D721Med (cell line): ENCODE data around the gene POLDIP2.
"Not testable (repeated sequence)": the region's sequence is repeated elsewhere in the genome, so short reads cannot be mapped to it uniquely, and the experiment has no call there.

Experiments
- DNase-seq: peaks from one replicate; pipeline ENCODE4 v3.0.0; 2011; ENCODE audit warnings: low spot score; ENCODE audit not compliant: insufficient read length
- FAIRE-seq: peaks from 2 replicates; lab custom pipeline; 2011; peaks lifted over from hg19 to GRCh38; lab: Jason Lieb, UNC
- CTCF ChIP-seq: IDR thresholded peaks from 2 replicates; pipeline ENCODE4 v1.5.1; 2012; ENCODE audit warnings: mild to moderate bottlenecking, control low read depth; ENCODE audit not compliant: insufficient read depth; ENCODE audit errors: missing control alignments

Gene POLDIP2

GRCh38 chr17:28342313-28342712 is 15.0 kb downstream of the POLDIP2 start:
- FAIRE-seq, result no peak
- DNase-seq, result no peak

DNA sequence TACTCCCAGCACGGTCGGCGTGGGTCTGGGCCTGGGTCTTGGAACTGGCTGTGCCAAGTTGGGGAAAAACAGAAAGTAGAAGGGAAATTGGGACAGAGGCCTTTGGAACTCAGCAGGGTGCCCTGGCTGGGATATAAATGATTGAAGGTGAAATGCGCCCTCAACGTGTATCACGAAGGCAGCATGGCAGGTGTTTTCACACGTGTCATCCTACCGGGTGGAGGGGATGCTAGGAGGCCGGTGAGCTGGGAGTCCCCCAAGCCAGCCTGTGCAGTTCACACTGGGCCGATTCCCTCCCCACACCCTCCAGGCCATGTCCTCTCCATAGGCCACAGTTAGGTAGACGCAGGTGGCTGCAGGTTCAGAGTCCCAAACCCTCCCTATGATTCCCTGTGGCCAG is 15.8 kb downstream of the POLDIP2 start:
- no peak for TF ChIP-seq CTCF

More at GRCh38 chr17:28342313-28342712, 15.0 kb downstream of the POLDIP2 start:
- TF ChIP-seq CTCF, result no peak

DNA sequence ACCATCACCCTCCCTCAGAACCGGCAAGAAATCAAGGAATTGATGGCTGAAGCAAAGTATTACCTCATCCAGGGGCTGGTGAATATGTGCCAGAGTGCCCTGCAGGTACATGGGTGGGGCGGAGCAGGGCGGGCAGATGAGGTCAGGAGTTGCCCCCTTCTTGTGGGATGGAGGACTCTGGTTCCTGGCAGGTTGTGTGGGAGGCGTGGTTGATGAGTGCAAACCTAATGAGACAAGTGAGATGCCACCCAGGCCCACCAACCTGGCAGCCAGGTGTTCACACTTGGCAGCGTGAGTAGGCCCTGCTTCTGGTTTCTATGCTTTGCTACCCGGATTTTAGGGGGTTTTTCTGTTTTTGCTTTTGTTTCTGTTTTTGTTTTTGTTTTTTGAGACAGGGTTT is 17.0 kb downstream of the POLDIP2 start:
- DNase-seq (no peak), FAIRE-seq (no peak)
- no peak for TF ChIP-seq CTCF

More for the DNA sequence above, 15.8 kb downstream of the POLDIP2 start:
- no peak for DNase-seq
- no peak for FAIRE-seq

GRCh38 chr17:28339431-28339830 is 17.9 kb downstream of the POLDIP2 start:
- FAIRE-seq, result no peak
- no peak for TF ChIP-seq CTCF
- DNase-seq, result no peak

DNA sequence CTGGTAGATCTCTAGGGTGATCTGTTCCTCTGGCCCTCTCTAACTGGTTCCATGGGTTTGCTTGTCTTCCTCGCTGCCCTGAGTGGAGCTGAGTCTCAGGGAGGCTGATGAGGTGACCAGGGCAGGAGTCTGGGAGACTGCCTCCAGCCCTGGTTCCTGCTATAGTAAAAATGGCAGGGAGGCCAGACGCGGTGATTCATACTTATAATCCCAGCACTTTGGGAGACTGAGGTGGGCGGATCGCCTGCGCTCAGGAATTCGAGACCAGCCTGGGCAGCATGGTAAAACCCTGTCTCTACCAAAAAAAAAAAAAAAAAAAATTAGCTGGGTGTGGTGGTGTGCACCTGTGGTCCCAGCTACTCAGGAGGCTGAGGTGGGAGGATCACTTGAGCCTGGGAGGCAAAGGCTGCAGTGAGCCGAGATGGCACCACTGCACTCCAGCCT is 18.5 kb downstream of the POLDIP2 start:
- FAIRE-seq, DNase-seq: not testable (repeated sequence)

DNA sequence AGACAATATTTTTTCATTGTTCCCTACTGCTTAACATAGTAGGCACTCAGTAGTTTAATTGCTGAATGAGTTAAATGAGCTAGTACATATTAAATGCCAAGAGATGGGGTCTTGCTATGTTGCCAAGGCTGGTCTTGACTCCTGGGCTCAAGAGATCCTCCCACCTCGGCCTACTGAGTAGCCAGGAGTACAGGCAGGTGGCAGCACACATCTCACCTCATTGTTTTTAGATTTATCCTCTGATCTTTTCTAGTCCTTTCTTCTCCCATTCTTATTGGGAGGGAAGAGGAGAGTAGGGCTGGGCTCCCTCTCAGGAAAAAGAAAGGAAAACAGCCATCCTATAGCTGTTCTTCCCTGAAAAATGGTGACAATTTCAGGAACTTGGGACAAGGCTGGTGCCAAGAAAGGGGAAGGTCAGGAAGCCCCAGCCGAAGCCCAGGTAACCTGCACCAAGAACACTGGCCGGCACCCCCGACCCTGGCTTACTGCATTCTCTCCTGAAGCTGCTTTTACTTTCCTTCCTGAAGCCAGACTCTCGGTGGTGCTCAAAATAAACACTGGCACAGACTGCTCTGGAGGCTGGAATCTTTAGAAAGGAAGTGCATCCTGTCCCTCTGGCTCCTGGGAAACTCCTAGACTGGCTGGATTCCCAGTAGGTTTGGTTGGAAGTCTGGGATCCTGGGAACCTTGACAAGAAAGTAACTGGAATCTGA is 19.1 kb downstream of the POLDIP2 start:
- DNase-seq, result no peak
- TF ChIP-seq CTCF, result no peak
- no peak for FAIRE-seq

DNA sequence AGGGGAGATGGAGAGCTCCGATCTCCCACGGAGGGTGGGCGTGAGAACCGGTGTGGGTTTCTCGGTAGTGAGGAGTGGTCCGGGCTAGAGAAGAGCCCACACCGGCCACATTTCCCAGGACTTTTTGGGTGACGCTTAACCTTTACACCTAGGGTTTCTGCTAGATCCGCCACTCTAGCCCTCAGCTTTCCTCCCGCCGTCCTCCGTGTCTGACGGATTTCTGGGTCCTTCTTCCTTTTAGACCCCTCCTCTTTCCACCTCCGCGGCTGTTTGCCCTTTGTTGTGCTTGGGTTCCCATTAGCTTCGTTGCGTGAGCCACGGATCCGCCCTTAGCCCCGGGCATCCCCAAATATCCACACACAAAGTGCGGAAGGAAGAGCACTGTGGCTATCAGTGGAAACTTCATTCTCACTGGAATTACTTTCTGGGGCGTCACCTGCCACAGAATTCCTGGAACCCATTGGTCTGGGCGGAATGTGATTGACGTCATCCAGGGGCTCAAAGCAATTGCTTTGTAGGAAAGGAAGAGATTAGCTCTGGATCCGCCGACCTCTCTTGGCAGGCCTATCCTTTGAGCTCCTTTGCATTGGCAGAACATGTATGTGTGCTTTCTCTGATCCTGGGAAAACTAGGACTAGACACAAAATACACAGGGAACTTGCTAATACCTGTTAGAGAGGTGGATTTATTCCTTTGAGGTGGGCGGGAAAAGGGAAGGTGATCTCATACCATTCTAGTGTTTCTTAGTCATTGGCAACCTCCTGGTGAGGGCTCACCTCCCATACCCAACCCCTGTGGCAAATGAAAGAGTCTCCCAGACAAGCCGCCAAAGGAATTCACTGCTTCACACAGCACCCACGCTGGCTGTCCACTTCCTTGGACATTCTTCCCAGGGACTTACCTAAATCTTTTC is 21.1 kb downstream of the POLDIP2 start:
- peak; percentile 58 for DNase-seq
- no peak for TF ChIP-seq CTCF
- no peak for FAIRE-seq
